Neural progenitor cell (in vitro differentiated cells): ENCODE results near the gene MFSD11.

Source experiments
- CTCF ChIP-seq: fragments of 200-600 bp; sonication (generic); IDR thresholded peaks from 2 replicates; pipeline ENCODE4 v1.5.1; 2017; ENCODE audit warnings: antibody characterized with exemption, mild to moderate bottlenecking
- EZH2 ChIP-seq: fragments of 200-600 bp; sonication (generic); IDR thresholded peaks from 2 replicates; pipeline ENCODE4 v1.6.1; 2017; ENCODE audit warnings: antibody characterized with exemption, mild to moderate bottlenecking, moderate library complexity

- TF ChIP-seq CTCF = no peak
- no peak for TF ChIP-seq EZH2
Measured at GRCh38 chr17:76753061-76753961, 15.4 kb downstream of the MFSD11 start.
